Measurements from ENCODE around the gene MERTK.

MERTK gene

DNA sequence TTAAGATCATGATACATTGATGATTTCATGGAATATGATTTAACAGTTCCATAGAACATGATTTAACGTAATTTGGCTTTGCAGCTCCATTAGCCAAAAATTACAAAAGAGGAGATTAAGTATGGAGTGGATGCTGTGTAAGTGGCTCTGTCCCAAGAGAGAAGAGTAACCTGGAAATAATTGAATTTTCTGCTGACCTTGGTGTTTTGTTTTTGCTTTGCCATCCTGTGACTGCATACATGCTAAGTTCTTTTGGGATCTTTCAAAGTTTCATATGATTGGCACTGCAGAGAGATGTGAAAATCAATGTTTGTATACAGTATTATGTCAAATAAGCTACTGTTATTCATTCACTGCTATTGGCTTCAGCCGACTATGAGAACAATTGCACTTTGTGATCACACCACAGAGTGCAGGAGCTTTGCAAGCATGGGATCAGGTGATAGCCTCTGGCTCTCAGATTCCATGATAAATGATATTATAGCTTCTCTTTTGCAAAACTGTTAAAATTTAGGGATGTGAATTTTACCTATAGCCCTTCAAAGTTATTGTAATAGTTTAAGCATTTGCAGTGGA is 110.6 kb downstream of the MERTK start:
- Mint-ChIP-seq H3K4me3 (no peak overlapping the region), H3K36me3 (no peaks in the 10 kb centered on the region), H3K27ac (no peak overlapping the region), H3K9me3 (no peaks in the 10 kb centered on the region), H3K4me1 (no peaks in the 10 kb centered on the region), H3K27me3 (peaks cover 3% of the 10 kb centered on the region)
- CTCF ChIA-PET, result no interaction called here
- no peak for DNase-seq

DNA sequence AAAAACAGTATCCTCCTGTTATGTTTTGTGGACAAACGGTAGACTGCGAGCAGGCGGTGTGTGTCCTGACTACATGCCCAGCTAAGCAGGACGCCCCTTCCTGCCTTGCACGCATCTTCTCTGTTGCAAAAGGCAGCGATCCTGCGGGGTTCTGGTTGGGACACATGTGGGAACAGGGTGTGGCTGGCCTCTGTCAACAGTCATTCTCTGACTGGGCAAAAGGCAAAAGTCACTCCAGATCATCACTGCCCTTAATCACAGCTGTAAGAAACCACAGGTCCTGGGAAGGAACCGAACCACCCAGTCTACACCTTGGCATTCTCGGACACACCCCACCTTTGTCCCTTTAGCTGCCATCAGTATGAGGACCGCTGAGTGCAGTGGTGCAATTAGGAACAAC is 112.3 kb downstream of the MERTK start:
- Mint-ChIP-seq H3K4me3 (no peak overlapping the region), H3K27ac (no peak overlapping the region), H3K4me1 (no peaks in the 10 kb centered on the region), H3K27me3 (peaks cover 3% of the 10 kb centered on the region), H3K9me3 (no peaks in the 10 kb centered on the region), H3K36me3 (no peaks in the 10 kb centered on the region)
- CTCF ChIA-PET, result no interaction called here
- DNase-seq, result no peak

- DNase-seq, result no peak
- Mint-ChIP-seq H3K4me3 (no peak overlapping the region), H3K4me1 (no peaks in the 10 kb centered on the region), H3K27me3 (peaks cover 10% of the 10 kb centered on the region), H3K36me3 (no peaks in the 10 kb centered on the region), H3K27ac (no peak overlapping the region), H3K9me3 (no peaks in the 10 kb centered on the region)
- CTCF ChIA-PET, result interaction anchor here (1.3 kb wide), 1 partner anchor 10 kb away, joined by 3 read pairs; no protein-coding TSS in a partner anchor
These were observed 114.1 kb downstream of the MERTK start for GRCh38 chr2:112012556-112012955.

DNA sequence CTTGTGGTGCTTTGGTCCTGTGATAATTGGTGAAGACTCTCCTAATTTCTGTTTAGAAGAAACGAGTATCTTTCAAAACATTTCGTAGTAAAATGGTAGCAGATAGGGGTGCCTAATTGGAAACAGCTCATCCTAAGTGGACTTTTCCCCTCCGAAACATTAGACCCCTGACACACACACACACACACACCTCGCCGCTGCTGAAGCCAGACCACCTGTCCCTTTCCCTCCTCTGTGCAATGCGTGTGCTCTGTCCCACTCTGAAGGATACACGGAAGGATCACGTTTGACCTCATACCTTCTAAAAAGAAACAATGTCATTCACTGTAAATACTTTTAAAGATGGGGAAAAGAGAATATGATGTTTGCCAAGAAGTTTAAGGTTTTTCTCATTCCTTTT is 120.4 kb downstream of the MERTK start:
- no peaks in the 10 kb centered on the region for H3K9me3 Mint-ChIP-seq
- no peak overlapping the region for H3K4me3 Mint-ChIP-seq
- H3K4me1 Mint-ChIP-seq, result no peaks in the 10 kb centered on the region
- CTCF ChIA-PET, result no interaction called here
- peaks cover 31% of the 10 kb centered on the region for H3K27me3 Mint-ChIP-seq
- H3K27ac Mint-ChIP-seq, result no peak overlapping the region
- DNase-seq, result no peak
- H3K36me3 Mint-ChIP-seq, result no peaks in the 10 kb centered on the region

GRCh38 chr2:112019569-112019982 is 121.2 kb downstream of the MERTK start:
- CTCF ChIA-PET, result interaction anchor here (0.8 kb wide), 1 partner anchor 37 kb away, joined by 3 read pairs; no protein-coding TSS in a partner anchor
- no peaks in the 10 kb centered on the region for H3K4me1 Mint-ChIP-seq

DNA sequence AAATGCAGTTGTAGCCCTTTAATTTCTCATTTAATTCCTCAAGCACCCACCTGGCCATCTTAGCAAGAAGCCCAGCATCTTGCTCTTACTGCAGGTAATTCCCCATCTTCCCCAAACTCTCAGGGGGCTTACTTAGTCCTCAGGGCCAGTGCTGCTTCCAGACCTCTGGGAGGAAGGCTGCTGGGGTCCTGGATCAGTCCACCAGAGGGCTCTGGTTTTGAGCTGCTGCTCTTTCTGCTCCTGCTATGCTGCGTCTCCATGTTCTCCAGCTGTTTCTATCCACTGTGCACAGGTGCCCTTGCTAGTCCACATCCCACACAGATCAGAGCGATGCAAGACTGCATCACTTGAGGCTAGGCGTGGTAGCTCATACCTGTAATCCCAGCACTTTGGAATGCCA is 122.2 kb downstream of the MERTK start:
- H3K27me3 Mint-ChIP-seq, result peaks cover 31% of the 10 kb centered on the region
- no peak overlapping the region for H3K27ac Mint-ChIP-seq
- no peaks in the 10 kb centered on the region for H3K4me1 Mint-ChIP-seq
- CTCF ChIA-PET, result no interaction called here
- H3K4me3 Mint-ChIP-seq, result no peak overlapping the region
- no peaks in the 10 kb centered on the region for H3K9me3 Mint-ChIP-seq
- DNase-seq, result no peak
- H3K36me3 Mint-ChIP-seq, result no peaks in the 10 kb centered on the region

More at GRCh38 chr2:112019569-112019982, 121.2 kb downstream of the MERTK start:
- no peak overlapping the region for H3K27ac Mint-ChIP-seq
- H3K36me3 Mint-ChIP-seq, result no peaks in the 10 kb centered on the region
- no peak overlapping the region for H3K4me3 Mint-ChIP-seq
- H3K27me3 Mint-ChIP-seq, result peaks cover 31% of the 10 kb centered on the region
- no peaks in the 10 kb centered on the region for H3K9me3 Mint-ChIP-seq
- DNase-seq, result no peak

DNA sequence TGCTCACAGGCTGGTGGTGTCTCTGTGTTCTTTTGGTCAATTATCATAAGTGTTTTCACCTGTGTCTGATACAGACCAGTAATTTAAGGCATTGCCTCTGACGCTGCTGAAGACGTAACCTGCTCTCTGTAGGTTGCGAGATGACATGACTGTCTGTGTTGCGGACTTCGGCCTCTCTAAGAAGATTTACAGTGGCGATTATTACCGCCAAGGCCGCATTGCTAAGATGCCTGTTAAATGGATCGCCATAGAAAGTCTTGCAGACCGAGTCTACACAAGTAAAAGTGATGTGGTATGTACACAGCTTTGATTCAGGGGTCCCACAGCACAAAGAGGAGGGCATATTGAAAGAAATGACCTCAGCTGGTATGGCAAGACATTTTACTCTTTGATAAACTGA is 122.9 kb downstream of the MERTK start:
- H3K36me3 Mint-ChIP-seq, result no peaks in the 10 kb centered on the region
- H3K27ac Mint-ChIP-seq, result no peak overlapping the region
- CTCF ChIA-PET, result no interaction called here
- H3K4me1 Mint-ChIP-seq, result no peaks in the 10 kb centered on the region
- H3K27me3 Mint-ChIP-seq, result peaks cover 30% of the 10 kb centered on the region
- DNase-seq, result no peak
- H3K9me3 Mint-ChIP-seq, result no peaks in the 10 kb centered on the region
- no peak overlapping the region for H3K4me3 Mint-ChIP-seq

- CTCF ChIA-PET, result no interaction called here
- H3K27me3 Mint-ChIP-seq, result peaks cover 25% of the 10 kb centered on the region
- no peak for DNase-seq
- no peaks in the 10 kb centered on the region for H3K4me1 Mint-ChIP-seq
- no peaks in the 10 kb centered on the region for H3K9me3 Mint-ChIP-seq
- H3K27ac Mint-ChIP-seq, result no peak overlapping the region
- H3K4me3 Mint-ChIP-seq, result no peak overlapping the region
- H3K36me3 Mint-ChIP-seq, result no peaks in the 10 kb centered on the region
These were observed 123.4 kb downstream of the MERTK start for GRCh38 chr2:112021781-112022231.

GRCh38 chr2:112023707-112024106 is 125.3 kb downstream of the MERTK start:
- H3K27ac Mint-ChIP-seq, result no peak overlapping the region
- CTCF ChIA-PET, result no interaction called here
- no peaks in the 10 kb centered on the region for H3K9me3 Mint-ChIP-seq
- peaks cover 24% of the 10 kb centered on the region for H3K27me3 Mint-ChIP-seq
- H3K4me1 Mint-ChIP-seq, result no peaks in the 10 kb centered on the region
- DNase-seq, result no peak
- no peak overlapping the region for H3K4me3 Mint-ChIP-seq
- H3K36me3 Mint-ChIP-seq, result no peaks in the 10 kb centered on the region

GRCh38 chr2:112024231-112024630 is 125.8 kb downstream of the MERTK start:
- peaks cover 23% of the 10 kb centered on the region for H3K27me3 Mint-ChIP-seq
- DNase-seq, result no peak
- no peak overlapping the region for H3K4me3 Mint-ChIP-seq
- H3K4me1 Mint-ChIP-seq, result no peaks in the 10 kb centered on the region
- no peaks in the 10 kb centered on the region for H3K9me3 Mint-ChIP-seq
- no peaks in the 10 kb centered on the region for H3K36me3 Mint-ChIP-seq
- H3K27ac Mint-ChIP-seq, result no peak overlapping the region
- CTCF ChIA-PET, result no interaction called here

DNA sequence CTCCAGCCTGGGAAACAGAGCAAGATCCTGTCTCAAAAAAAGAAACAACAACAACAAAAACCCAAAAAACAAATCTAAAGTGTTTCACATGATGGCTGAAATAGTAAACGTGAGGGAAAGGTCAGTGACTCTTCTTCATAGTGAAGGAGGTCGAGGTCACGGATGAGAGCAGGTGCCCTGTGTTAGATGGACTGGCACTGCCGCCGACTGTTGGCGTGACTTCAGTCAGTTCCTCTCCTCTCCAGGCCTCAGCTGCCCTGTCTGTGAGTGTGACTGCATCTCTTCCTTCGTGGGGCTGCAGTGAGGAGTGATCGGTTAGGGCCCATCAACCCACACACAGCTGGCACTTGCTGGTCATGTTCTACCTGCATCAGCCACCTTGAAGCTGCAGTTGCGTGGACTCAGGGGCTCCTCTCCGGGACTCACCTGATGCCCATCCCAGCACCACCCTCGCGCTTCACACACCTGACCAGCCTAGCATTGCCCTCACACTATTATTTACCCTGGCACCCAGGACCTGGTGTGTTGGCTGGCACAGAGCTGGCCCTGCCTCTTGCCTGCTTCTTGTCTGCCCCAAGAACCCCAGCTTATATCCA is 126.6 kb downstream of the MERTK start:
- Mint-ChIP-seq H3K9me3 (no peaks in the 10 kb centered on the region), H3K4me1 (no peaks in the 10 kb centered on the region), H3K27ac (no peak overlapping the region), H3K27me3 (peaks cover 21% of the 10 kb centered on the region), H3K4me3 (no peak overlapping the region), H3K36me3 (no peaks in the 10 kb centered on the region)
- DNase-seq, result no peak
- CTCF ChIA-PET, result no interaction called here

DNA sequence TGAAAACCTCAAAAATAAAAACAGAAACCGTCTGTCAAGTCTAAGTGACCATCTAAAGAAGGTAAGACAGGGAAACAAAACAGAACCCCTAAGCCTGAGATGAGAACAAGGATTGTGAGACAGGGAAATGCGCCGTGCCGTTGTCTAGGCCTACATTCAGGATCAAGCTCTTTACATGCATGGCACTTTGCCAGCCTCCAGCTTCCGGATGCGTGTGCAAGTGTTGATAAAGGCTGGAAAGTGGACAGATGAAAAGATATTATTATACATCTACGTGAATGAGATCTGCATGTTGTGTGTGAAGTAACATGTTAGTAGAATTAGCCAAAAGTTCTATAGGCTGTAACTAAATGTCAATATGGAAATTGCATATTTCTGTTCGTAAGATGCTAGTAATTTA is 128.1 kb downstream of the MERTK start:
- CTCF ChIA-PET, result no interaction called here
- no peak for DNase-seq
- Mint-ChIP-seq H3K9me3 (no peaks in the 10 kb centered on the region), H3K4me3 (no peak overlapping the region), H3K4me1 (no peaks in the 10 kb centered on the region), H3K27ac (no peak overlapping the region), H3K27me3 (peaks cover 25% of the 10 kb centered on the region), H3K36me3 (no peaks in the 10 kb centered on the region)

DNA sequence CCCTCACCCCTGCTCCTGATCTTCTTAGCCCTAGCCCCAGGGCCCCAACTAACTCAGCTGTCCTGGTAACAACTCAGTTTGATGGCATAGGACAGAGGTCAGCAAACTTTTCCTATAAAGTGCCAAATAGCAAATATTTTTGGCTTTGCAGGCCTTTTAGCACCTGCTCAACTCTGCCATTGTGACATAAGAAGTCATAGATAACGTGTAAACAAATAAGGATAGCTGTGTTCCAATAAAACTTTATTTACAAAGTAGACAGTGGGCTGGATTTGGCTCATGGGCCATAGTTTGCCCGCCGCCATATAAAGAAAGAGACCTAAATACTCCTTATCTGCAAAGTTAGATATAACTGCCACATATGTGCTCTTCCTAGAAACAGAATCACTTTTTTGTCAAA is 129.4 kb downstream of the MERTK start:
- CTCF ChIA-PET, result no interaction called here

DNA sequence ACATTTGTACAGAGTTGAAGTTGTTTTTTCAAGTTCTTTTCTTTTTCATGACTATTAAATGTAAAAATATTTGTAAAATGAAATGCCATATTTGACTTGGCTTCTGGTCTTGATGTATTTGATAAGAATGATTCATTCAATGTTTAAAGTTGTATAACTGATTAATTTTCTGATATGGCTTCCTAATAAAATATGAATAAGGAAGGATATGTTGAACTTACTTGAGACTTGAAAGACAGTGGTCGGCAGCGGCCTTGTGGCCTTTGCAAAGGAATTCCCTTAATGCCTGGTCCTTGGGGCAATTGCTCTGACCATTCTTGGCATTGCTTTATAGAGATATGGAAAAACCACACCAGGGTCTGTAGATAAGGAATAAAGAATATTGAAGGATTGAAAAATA is 130.8 kb downstream of the MERTK start:
- H3K4me3 Mint-ChIP-seq, result no peak overlapping the region
- DNase-seq, result no peak
- CTCF ChIA-PET, result no interaction called here
- H3K27ac Mint-ChIP-seq, result no peak overlapping the region
- no peaks in the 10 kb centered on the region for H3K36me3 Mint-ChIP-seq
- no peaks in the 10 kb centered on the region for H3K9me3 Mint-ChIP-seq
- H3K4me1 Mint-ChIP-seq, result peaks cover 5% of the 10 kb centered on the region
- peaks cover 35% of the 10 kb centered on the region for H3K27me3 Mint-ChIP-seq

More for the DNA sequence above, 129.4 kb downstream of the MERTK start:
- Mint-ChIP-seq H3K4me3 (no peak overlapping the region), H3K27ac (no peak overlapping the region), H3K27me3 (peaks cover 32% of the 10 kb centered on the region), H3K9me3 (no peaks in the 10 kb centered on the region), H3K36me3 (no peaks in the 10 kb centered on the region), H3K4me1 (peaks cover 5% of the 10 kb centered on the region)
- no peak for DNase-seq

DNA sequence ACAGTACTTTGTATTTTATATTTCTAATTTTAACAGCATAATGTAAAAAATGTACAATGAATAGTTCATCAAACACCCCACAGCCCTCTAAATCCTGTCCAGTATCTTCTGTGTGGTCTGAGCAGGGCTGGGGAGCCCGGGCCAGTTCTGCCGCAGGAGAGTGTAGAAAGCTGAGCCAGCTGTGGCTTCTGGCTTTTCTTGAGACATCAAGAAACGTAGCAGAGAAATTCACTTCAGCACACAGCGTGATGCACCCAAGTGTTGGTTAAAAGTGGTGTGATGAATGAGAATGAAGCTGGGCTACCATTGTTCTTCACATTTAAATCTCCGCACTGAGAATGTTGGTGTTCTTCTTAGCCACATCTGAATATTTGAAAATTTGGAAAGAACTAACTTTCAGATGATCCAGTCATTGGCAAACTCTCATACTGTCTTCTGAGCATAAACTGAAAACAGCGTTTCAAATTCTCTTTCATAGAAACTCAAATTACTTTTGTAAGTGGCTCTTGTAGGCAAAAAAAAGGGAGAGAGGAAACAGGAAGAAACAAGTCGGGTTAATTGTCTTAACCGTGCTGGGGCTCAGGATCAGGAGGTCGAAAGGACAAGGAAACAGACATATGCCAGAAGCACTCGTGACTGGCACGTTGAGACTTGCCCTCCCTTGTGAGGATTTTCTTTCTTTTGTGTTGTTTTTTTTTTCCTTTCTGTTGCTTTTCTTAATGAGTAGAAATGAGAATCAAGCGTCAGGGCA is 133.2 kb downstream of the MERTK start:
- CTCF ChIA-PET, result interaction anchor here (1.0 kb wide), 1 partner anchor 138 kb away, joined by 3 read pairs; no protein-coding TSS in a partner anchor
- Mint-ChIP-seq H3K4me3 (no peak overlapping the region), H3K27me3 (peaks cover 35% of the 10 kb centered on the region), H3K9me3 (no peaks in the 10 kb centered on the region), H3K4me1 (peaks cover 5% of the 10 kb centered on the region), H3K27ac (no peak overlapping the region), H3K36me3 (no peaks in the 10 kb centered on the region)
- no peak for DNase-seq

Data from activated naive CD4-positive, alpha-beta T cell treated with anti-CD3 and anti-CD28 coated beads, Interleukin-2, amount 10 ng/mL, durations not matched to agents 7 days and 5 days (primary cell).